NCI-H187 treated with DMSO at 0.1 percent for 48 hours (cell line): ENCODE data around the gene NYAP1.
A peak's percentile ranks its signal among the peaks of the same experiment; 100 is the strongest.
"Not testable (repeated sequence)": the region's sequence is repeated elsewhere in the genome, so short reads cannot be mapped to it uniquely, and the experiment has no call there.

Experiments used
- DNase-seq: peaks from one replicate; lab custom pipeline; 2025; lab: John Stamatoyannopoulos, UW

The NYAP1 gene

DNA sequence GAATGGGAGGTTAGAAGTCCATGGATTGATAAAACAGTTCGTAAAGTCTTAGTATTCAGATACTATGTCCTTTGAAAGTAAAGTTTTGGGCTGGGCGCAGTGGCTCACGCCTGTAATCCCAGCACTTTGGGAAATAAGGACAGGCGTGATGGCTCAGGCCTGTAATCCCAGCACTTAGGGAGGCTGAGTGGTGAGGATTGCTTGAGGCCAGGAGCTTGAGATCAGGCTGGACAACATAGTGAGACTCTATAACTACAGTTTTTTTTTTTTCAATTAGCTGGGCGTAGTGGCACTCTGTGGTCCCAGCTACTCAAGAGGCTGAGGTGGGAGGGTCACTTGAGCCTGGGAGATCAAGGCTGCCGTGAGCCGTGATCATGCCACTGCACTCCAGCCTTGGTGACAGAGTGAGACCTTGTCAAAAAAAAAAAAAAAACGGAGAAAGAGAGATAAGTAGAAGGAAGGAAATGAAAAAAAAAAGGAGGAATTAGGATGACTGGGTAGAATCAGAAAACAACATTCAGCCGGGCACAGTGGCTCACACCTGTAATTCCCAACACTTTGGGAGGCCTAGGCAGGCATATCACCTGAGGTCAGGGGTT is 29.6 kb downstream of the NYAP1 start:
- no peak for DNase-seq

DNA sequence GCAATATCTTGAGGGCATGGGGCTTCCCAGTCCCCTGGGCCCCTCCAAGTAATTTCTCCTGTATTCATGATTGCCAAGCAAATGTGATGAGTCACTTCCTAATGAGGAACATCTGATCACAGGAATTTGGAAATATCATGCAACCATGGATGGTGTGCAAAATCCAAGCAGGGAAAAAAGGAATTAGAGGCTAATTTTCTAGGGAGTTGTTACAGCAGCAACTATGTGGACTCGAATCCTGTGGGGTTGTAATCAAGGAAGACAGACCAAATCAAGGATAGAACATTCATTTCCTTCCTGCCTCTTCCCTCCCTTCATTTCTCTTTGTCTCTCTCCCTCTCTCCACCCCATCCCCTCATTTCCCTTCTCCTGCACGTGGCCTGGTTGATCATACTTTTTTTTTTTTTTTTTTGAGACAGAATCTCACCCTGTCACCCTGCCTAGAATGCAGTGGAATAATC is 31.4 kb downstream of the NYAP1 start:
- DNase-seq: no peak

- DNase-seq: no peak
Observed at GRCh38 chr7:100516135-100516812, 32.5 kb downstream of the NYAP1 start.

GRCh38 chr7:100517305-100517704 is 33.6 kb downstream of the NYAP1 start:
- no peak for DNase-seq

GRCh38 chr7:100519580-100519979 is 35.9 kb downstream of the NYAP1 start:
- DNase-seq: no peak

DNA sequence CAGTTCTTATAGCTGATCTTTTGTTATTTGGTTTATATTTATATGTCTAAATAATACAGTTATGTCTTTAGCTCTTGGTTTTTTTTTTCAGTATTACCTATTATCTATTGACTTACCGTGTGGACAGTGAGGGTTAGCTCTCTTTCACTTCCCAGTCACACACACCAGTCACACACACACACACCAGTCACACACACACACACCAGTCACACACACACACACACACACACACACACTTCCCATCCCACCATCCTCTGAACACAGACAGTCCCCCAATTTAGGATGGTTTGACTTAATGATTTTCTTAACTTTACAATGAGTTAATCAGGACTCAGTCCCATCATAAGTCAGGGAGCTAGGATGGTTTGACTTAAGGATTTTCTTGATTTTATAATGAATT is 36.4 kb downstream of the NYAP1 start:
- no peak for DNase-seq

DNA sequence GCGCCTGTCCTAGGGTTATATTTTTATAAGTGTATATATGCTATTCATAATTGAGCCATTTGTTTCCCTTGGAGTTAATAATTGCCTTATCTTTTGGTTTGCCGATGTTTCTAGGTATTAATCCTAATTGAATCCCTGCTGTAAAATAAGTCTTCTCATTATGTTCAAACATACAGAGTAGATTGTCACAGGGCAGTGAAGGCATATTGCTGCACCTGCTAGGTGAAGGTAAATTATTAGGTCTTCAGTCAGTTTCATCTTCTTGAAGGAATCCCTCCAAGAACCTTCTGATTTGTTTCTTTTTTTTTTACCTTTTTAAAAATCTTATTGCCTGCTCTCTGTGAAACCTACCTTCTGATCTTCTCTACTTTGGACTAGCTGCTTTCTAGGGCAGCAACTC is 37.3 kb downstream of the NYAP1 start:
- no peak for DNase-seq

GRCh38 chr7:100521909-100522593 is 38.3 kb downstream of the NYAP1 start:
- not testable (repeated sequence) for DNase-seq

GRCh38 chr7:100523192-100523591 is 39.5 kb downstream of the NYAP1 start:
- not testable (repeated sequence) for DNase-seq

DNA sequence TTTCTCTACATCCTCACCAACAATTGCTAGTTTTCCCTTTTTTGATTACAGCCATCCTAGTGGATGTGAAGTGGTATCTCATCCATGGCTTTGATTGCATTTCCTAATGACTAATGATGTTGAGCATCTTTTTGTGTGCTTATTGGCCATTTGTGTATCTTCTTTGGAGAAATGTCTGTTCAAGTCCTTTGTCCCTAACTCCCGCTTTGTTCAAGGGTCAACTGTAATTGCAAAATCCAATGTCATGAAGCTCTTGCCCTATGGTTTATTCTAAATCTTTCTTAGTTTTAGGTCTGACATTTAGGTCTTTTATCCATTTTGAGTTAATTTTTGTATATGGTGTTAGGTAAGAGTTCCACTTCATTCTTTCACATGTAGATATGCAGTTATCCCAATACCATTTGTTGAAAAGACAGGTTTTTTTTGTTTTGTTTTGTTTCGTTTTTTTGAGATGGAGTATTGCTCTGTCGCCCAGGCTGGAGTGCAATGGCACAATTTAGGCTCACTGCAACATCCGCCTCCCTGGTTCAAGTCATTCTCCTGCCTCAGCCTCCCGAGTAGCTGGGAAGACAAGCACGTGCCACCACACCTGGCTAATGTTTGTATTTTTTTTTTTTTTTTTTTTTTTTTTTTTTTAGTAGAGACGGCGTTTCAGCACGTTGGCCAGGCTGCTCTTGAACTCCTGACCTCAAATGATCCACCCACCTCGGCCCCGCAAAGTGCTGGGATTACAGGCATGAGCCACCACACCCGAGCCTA is 44.6 kb downstream of the NYAP1 start:
- not testable (repeated sequence) for DNase-seq

DNA sequence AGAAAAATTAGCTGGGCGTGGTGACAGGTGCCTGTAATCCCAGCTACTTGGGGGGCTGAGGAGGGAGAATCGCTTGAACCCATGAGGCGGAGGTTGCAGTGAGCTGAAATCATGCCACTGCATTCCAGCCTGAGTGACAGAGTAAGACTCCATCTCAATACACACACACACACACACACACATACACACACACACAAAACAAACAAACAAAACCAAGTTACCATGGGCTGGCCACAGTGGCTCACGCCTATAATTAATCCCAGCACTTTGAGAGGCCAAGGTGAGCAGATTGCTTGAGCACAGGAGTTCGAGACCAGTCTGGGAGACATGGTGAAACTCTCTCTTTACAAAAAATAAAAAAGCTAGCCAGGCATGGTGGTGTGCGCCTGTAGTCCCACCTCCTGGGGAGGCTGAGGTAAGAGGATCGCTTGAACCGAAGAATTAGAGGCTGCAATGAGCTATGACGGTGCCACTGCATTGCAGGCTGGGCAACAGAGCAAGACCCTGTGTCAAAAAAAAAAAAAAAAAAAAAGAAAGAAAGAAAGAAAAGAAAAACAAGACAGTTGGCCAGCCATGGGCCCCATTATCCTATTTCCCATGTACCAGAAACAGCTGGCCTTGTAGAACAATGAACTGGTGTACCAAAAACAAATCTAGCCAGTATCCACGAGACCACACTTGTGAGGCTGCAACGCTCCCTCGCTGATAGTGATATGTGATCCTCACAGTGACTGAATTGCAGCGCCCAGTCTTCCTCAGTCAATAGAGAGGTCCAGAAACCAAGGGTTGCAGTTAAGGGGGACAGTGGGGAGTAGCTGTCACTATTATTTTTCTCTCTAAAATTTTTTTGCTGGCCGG is 48.7 kb downstream of the NYAP1 start:
- no peak for DNase-seq

DNA sequence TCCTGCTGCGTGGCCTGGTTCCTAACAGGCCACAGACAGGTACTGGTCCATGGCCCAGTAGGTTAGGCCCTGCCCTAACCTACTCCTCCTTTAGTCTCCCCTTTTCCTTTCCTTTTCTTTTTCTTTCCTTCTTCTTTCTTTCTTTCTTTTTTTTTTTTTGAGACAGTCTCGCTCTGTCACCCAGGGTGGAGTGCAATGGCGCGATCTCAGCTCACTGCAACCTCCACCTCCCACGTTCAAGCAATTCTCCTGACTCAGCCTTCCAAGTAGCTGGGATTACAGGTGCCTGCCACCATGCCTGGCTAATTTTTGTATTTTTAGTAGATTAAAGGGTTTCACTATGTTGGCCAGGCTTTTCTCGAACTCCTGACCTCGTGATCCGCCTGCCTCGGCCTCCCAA is 52.3 kb downstream of the NYAP1 start:
- DNase-seq: not testable (repeated sequence)

DNA sequence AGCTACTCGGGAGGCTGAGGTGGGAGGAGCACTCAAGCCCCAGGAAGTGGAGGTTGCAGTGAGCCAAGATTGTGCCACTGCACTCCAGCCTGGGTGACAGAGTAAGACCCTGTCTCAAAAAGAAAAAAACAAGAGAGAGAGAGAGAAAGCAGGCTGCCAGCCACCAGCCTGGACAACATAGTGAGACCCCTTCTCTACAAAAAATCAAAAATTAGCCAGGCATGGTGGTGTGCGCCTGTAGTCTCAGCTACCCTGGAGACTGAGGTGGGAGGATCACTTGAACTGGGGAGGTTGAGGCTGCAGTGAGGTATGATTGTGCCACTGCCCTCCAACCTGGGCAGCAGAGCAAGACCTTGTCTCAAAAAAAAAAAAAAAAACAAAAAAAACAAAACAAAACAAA is 53.0 kb downstream of the NYAP1 start:
- DNase-seq: not testable (repeated sequence)

- DNase-seq: no peak
Observed at GRCh38 chr7:100538348-100538653, 54.6 kb downstream of the NYAP1 start.

DNA sequence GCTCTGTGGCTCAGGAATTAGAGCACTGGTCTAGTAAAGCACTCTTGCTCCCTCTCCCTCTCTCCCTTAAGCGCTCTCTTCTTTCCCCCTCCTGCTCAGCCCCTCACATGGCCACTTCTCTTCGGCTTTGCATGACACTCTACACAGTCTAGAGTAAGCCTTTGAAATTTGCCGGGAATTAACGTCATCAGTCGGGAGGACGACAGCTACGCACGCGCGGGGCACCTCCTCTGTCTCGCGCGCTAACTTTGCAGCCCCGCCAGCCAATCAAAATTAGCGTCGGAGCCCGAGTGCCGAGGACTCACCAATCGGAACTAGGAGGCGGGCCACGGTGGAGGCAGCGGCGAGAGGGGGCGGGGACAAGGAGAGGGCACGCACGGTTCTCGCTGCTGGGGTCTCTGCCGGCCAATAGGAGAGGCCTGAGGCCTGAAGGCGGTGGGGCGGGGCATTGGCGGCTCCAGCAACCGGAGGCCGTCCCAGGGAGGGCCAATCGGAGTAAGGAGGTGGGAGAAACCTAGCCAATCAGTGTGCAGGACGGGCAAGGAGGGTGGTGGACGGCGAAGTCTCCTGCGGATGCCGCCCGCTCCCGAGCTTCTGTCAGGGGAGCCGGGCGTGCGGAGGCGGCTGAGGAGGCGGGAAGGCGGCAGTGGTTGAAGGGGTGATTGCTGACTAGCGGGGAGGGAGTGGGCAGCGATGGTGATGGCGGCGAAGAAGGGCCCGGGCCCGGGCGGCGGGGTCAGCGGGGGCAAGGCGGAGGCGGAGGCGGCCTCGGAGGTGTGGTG is 55.1 kb downstream of the NYAP1 start, which contains the start of gene AGFG2:
Gene AGFG2 (plus strand): TSS at position 550 of the 782 bp plus-strand sequence. CDS start 144 bp downstream, at position 694.
- DNase-seq: peak; percentile 98

GRCh38 chr7:100539436-100540006 is 55.8 kb downstream of the NYAP1 start:
- DNase-seq: no peak

DNA sequence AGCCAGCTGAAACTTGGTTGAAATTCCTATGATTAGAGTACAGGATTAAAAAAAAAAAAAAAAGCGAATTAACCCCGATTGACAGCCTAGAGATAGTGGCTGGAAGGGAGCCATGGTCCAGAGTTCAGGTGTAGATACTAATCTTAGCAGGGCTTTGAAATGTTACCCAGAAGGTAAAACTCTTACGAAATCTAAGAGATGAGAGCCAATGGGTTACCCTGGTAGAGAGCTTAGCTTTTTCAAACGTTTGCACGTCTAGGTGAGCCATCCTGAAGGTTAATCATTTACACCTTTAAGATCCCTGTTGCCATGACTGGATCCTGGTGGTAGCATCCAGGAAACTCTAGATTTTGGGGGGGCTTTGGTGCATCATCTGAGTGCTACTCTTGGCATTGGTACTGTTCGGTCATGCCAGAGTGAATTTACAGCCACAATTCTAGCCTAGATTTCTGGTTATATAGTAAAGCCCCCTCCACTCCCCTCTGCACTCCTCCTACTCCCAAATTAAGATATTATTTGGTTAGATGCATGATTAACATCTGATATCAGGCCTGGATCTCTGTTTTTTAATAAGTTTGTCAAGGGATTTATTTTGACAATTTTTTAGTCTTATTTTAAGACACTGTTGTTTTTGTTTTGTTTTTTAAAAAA is 56.5 kb downstream of the NYAP1 start:
- no peak for DNase-seq

DNA sequence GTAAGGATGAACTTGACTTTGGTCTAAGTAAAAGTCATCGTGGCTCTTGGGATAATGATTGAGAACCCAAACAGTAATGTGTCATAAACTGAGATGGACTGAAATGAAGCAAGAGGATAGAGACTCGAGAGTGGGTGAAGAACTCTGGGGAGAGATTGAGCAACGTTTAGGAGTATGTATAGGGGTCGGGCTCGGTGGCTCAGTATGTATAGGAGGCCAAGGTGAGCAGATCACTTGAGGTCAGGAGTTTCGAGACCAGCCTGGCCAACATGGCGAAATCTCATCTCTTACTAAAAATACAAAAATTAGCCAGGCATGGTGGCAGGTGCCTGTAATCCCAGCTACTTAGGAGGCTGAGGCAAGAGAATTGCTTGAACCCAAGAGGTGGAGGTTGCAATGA is 57.6 kb downstream of the NYAP1 start:
- not testable (repeated sequence) for DNase-seq

GRCh38 chr7:100543586-100543985 is 59.9 kb downstream of the NYAP1 start:
- DNase-seq: no peak

DNA sequence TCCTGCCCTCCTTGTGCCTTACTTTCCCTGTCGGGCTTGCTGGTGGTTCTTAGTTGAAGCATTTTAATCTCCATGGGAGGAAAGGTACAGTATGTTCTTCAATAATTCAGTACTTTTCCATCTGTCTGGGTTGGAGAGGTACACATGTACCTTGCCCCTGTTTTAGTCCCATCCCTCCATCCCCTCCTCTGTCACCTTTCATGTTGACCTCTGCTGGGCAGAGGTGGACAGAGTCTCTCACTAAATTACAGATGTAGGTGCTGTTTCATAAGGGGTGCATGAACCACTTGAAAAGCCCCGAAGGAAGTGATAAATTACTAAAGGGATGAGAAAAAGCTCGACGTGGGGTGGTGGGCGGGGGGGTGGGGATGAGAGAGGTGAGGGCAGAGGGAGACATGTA is 60.7 kb downstream of the NYAP1 start:
- no peak for DNase-seq
